Stomach (tissue), 4 donors: ENCODE results near the gene FRAS1.

Experiments used
- CTCF ChIP-seq, 7 experiments: fragments of 450-650 bp in 4 of 7; fragments of 200-600 bp in 3 of 7; sonication (generic) in 3 of 7; IDR thresholded peaks; one replicate each; pipeline ENCODE4 v1.5.1; 2016 to 2019; ENCODE audit warnings: antibody characterized with exemption in 7 of 7, control low read depth in 2 of 7, mild to moderate bottlenecking in 1 of 7
- POLR2AphosphoS5 ChIP-seq, 3 donors: sonication (generic); formaldehyde crosslinking; IDR thresholded peaks; one replicate each; pipeline ENCODE4 v1.6.1; 2016; ENCODE audit warnings: antibody characterized with exemption in 3 of 3

GRCh38 chr4:78070731-78071282, 13.7 kb downstream of the FRAS1 start:
- TF ChIP-seq CTCF (IDR thresholded peaks at IDR 0.05) (no peak), POLR2AphosphoS5 (IDR thresholded peaks at IDR 0.05) (no peak)
